GDM1 (cell line): ENCODE data around the gene KDF1.
"Not testable (repeated sequence)": the region's sequence is repeated elsewhere in the genome, so short reads cannot be mapped to it uniquely, and the experiment has no call there.

ENCODE experiments used
- DNase-seq: peaks from one replicate; lab custom pipeline; 2025; lab: John Stamatoyannopoulos, UW

The KDF1 gene

GRCh38 chr1:26956321-26956720, 3.9 kb downstream of the KDF1 start:
- no peak for DNase-seq

GRCh38 chr1:26953374-26953773, 6.9 kb downstream of the KDF1 start:
- DNase-seq: no peak

- no peak for DNase-seq
Measured at GRCh38 chr1:26951821-26952497, 8.3 kb downstream of the KDF1 start.

- DNase-seq: no peak
Measured at GRCh38 chr1:26951216-26951615, 9.1 kb downstream of the KDF1 start.

- DNase-seq: no peak
Measured at GRCh38 chr1:26950602-26951001, 9.7 kb downstream of the KDF1 start.

GRCh38 chr1:26949926-26950319, 10.3 kb downstream of the KDF1 start:
- DNase-seq: no peak

- DNase-seq: no peak
Measured at GRCh38 chr1:26949266-26949925, 10.9 kb downstream of the KDF1 start.

- DNase-seq: not testable (repeated sequence)
Measured at GRCh38 chr1:26948725-26949057, 11.6 kb downstream of the KDF1 start.

- no peak for DNase-seq
Measured at GRCh38 chr1:26946270-26946669, 14.0 kb downstream of the KDF1 start.

- DNase-seq: no peak
Measured at GRCh38 chr1:26945728-26946127, 14.5 kb downstream of the KDF1 start.

GRCh38 chr1:26945138-26945537, 15.1 kb downstream of the KDF1 start:
- no peak for DNase-seq

GRCh38 chr1:26942656-26943055, 17.6 kb downstream of the KDF1 start:
- no peak for DNase-seq

GRCh38 chr1:26941311-26941710, 19.0 kb downstream of the KDF1 start:
- DNase-seq: no peak

GRCh38 chr1:26938659-26939025, 21.6 kb downstream of the KDF1 start:
- DNase-seq: no peak

GRCh38 chr1:26938004-26938658, 22.1 kb downstream of the KDF1 start:
- no peak for DNase-seq

- no peak for DNase-seq
Measured at GRCh38 chr1:26936823-26937222, 23.4 kb downstream of the KDF1 start.

GRCh38 chr1:26932531-26932930, 27.7 kb downstream of the KDF1 start:
- no peak for DNase-seq

- DNase-seq: no peak
Measured at GRCh38 chr1:26923711-26924110, 36.6 kb downstream of the KDF1 start.

- no peak for DNase-seq
Measured at GRCh38 chr1:26922901-26923300, 37.4 kb downstream of the KDF1 start.

- no peak for DNase-seq
Measured at GRCh38 chr1:26922431-26922729, 37.9 kb downstream of the KDF1 start.

- DNase-seq: peak; percentile 94
Measured at GRCh38 chr1:26921540-26922430, 38.5 kb downstream of the KDF1 start, which contains the start of gene NUDC. Gene NUDC, plus strand, starts transcription at chr1:26921743. Its CDS starts 106 bp downstream, at chr1:26921849.

- DNase-seq: no peak
Measured at GRCh38 chr1:26921126-26921539, 39.1 kb downstream of the KDF1 start.
